A549 (cell line): ENCODE results near the gene KCNA4. TPM values are rescaled to one million over a fixed set of nuclear protein-coding genes. Genes with fewer than 3 reads are reported as not detected.

Source experiments
- ATAC-seq, 2 experiments: fragments of 200-7000 bp in 1 of 2; fragments of >200 bp in 1 of 2; cut with Nextera tagmentation in 1 of 2; cut with Tn5 transposase in 1 of 2; 3 replicates each; pipeline versions ENCODE4 v1.8.0 to v1.9.1; 2018 to 2020; ENCODE audit warnings: mild to moderate bottlenecking in 1 of 2, moderate library complexity in 1 of 2
- CTCF ChIA-PET: fragments of 300-600 bp; sonication (Branson Sonifier 250); formaldehyde crosslinking; extraction: SDS; loops from one replicate; lab custom pipeline; 2021; ENCODE audit warnings: antibody characterized with exemption, inconsistent platforms; lab: Yijun Ruan, JAX
- POLR2A ChIA-PET: fragments of 350-600 bp; formaldehyde crosslinking; extraction: SDS; loops from one replicate; lab custom pipeline; 2021; ENCODE audit warnings: antibody characterized with exemption, inconsistent platforms; lab: Yijun Ruan, JAX
- DNase-seq, 2 experiments: peaks; one replicate each; pipeline versions ENCODE4 v3.0.0 to v3.0.0-alpha.2; 2011 to 2016; ENCODE audit warnings: low read depth in 1 of 2, low spot score in 1 of 2
- FAIRE-seq: peaks from 2 replicates; lab custom pipeline; 2011; peaks lifted over from hg19 to GRCh38; lab: Jason Lieb, UNC
- H3K27ac ChIP-seq, 2 experiments: fragments of >200 bp; sonication (Bioruptor Twin); formaldehyde crosslinking; 3 replicates each; pipeline ENCODE4 v1.5.1; 2016 to 2017
- H3K4me1 ChIP-seq: fragments of >200 bp; sonication (Bioruptor Twin); formaldehyde crosslinking; 3 replicates; pipeline ENCODE4 v1.6.1; 2016
- H3K4me2 ChIP-seq: fragments of >200 bp; sonication (Bioruptor Twin); formaldehyde crosslinking; 3 replicates; pipeline ENCODE4 v1.6.1; 2016
- H3K4me3 ChIP-seq: fragments of >200 bp; sonication (Bioruptor Twin); formaldehyde crosslinking; 3 replicates; pipeline ENCODE4 v1.5.1; 2016
- H3K9me3 ChIP-seq: fragments of >200 bp; sonication (Bioruptor Twin); formaldehyde crosslinking; 3 replicates; pipeline ENCODE4 v1.6.1; 2016
- BHLHE40 ChIP-seq: IDR thresholded peaks from 2 replicates; pipeline ENCODE4 v1.6.1; 2012; ENCODE audit warnings: low read depth, low read length, inconsistent platforms
- EHMT2 ChIP-seq: fragments of 200-600 bp; sonication (generic); IDR thresholded peaks from 2 replicates; pipeline ENCODE4 v1.6.1; 2016; ENCODE audit warnings: antibody characterized with exemption, low read depth, mild to moderate bottlenecking, moderate library complexity
- ELK1 ChIP-seq: fragments of 150-350 bp; IDR thresholded peaks from 2 replicates; pipeline ENCODE4 v1.6.1; 2014; ENCODE audit warnings: low read depth, mild to moderate bottlenecking, low read length
- EP300 ChIP-seq, 2 experiments: fragments of >200 bp; sonication (Bioruptor Twin); formaldehyde crosslinking; IDR thresholded peaks; 2 replicates in 1 of 2; 3 replicates in 1 of 2; pipeline ENCODE4 v1.6.1; 2016 to 2017
- ESRRA ChIP-seq: fragments of 150-350 bp; IDR thresholded peaks from 2 replicates; pipeline ENCODE4 v1.6.1; 2014; ENCODE audit warnings: mild to moderate bottlenecking, low read length, borderline replicate concordance
- FOSB ChIP-seq: fragments of 250-450 bp; sonication (Bioruptor Pico); IDR thresholded peaks from 2 replicates; pipeline ENCODE4 v1.5.0; 2020; ENCODE audit warnings: mild to moderate bottlenecking, moderate library complexity
- FOXS1 ChIP-seq: fragments of 250-450 bp; sonication (Bioruptor Pico); IDR thresholded peaks from 2 replicates; pipeline ENCODE4 v1.5.0; 2020; ENCODE audit warnings: mild to moderate bottlenecking, moderate library complexity
- GATA3 ChIP-seq: IDR thresholded peaks from 2 replicates; pipeline ENCODE4 v1.6.1; 2012; ENCODE audit warnings: borderline replicate concordance
- HES2 ChIP-seq: fragments of >200 bp; sonication (Bioruptor Twin); formaldehyde crosslinking; IDR thresholded peaks from 2 replicates; pipeline ENCODE4 v1.6.1; 2016
- HMGXB4 ChIP-seq: fragments of 250-450 bp; sonication (Bioruptor Pico); IDR thresholded peaks from 2 replicates; pipeline ENCODE4 v1.5.0; 2021; ENCODE audit warnings: mild to moderate bottlenecking, moderate library complexity, borderline replicate concordance
- JUNB ChIP-seq: fragments of >200 bp; sonication (Bioruptor Twin); formaldehyde crosslinking; IDR thresholded peaks from 2 replicates; pipeline ENCODE4 v1.6.1; 2016
- KDM1A ChIP-seq: fragments of 200-600 bp; sonication (generic); IDR thresholded peaks from 2 replicates; pipeline ENCODE4 v1.6.1; 2016; ENCODE audit warnings: low read depth, mild to moderate bottlenecking
- MAZ ChIP-seq: fragments of 150-350 bp; IDR thresholded peaks from 2 replicates; pipeline ENCODE4 v1.6.1; 2014; ENCODE audit warnings: antibody characterized with exemption, low read depth, low read length, borderline replicate concordance
- MYC ChIP-seq: IDR thresholded peaks from 2 replicates; pipeline ENCODE4 v1.6.1; 2012; ENCODE audit warnings: mild to moderate bottlenecking, inconsistent platforms, low read length, improper control_type of control experiment, borderline replicate concordance
- NPAS2 ChIP-seq: fragments of 250-450 bp; sonication (Bioruptor Pico); IDR thresholded peaks from 2 replicates; pipeline ENCODE4 v1.8.0; 2022; ENCODE audit warnings: mild to moderate bottlenecking, moderate library complexity, borderline replicate concordance
- PBX3 ChIP-seq: IDR thresholded peaks from 2 replicates; pipeline ENCODE4 v1.6.1; 2012
- POLR2A ChIP-seq: IDR thresholded peaks from 2 replicates; pipeline ENCODE4 v1.6.1; 2012; ENCODE audit warnings: mild to moderate bottlenecking, low read length
- RCOR1 ChIP-seq: fragments of 150-350 bp; IDR thresholded peaks from 2 replicates; pipeline ENCODE4 v1.6.1; 2014; ENCODE audit warnings: antibody characterized with exemption, low read length, low read depth
- RFX5 ChIP-seq: fragments of 450-650 bp; IDR thresholded peaks from 2 replicates; pipeline ENCODE4 v1.7.1; 2014; ENCODE audit warnings: antibody characterized with exemption, mild to moderate bottlenecking, moderate library complexity
- RNF2 ChIP-seq: fragments of 200-600 bp; sonication (generic); IDR thresholded peaks from 2 replicates; pipeline ENCODE4 v1.6.1; 2016; ENCODE audit warnings: low read depth, mild to moderate bottlenecking, antibody characterized with exemption, moderate library complexity, borderline replicate concordance
- SMC3 ChIP-seq: fragments of >200 bp; sonication (Bioruptor Twin); formaldehyde crosslinking; IDR thresholded peaks from 3 replicates; pipeline ENCODE4 v1.6.1; 2018; ENCODE audit warnings: inconsistent platforms
- USF2 ChIP-seq: fragments of 450-650 bp; IDR thresholded peaks from 2 replicates; pipeline ENCODE4 v1.6.1; 2014; ENCODE audit warnings: antibody characterized with exemption
- ZSCAN20 ChIP-seq: fragments of 250-450 bp; sonication (Bioruptor Pico); IDR thresholded peaks from 2 replicates; pipeline ENCODE4 v1.8.0; 2022; ENCODE audit warnings: mild to moderate bottlenecking, moderate library complexity
- WGBS: methylation state at CpG from one replicate; pipeline ENCODE4 v1.1.6; 2017; ENCODE audit errors: missing lambda C conversion rate; 5-methylcytosine and 5-hydroxymethylcytosine counted together
- polyA plus RNA-seq, 4 experiments: library from polyadenylated mRNA; depleted of rRNA in 3 of 4; stranded (reverse); fragments of >200 nt; fragmentation: RNase III in 1 of 4; extraction: RNeasy Plus Mini Kit Qiagen cat#74134 plus additional on column Dnase treatment in 1 of 4; gene quantifications; 2 replicates in 3 of 4; 3 replicates in 1 of 4; pipeline ENCODE4 v1.2.3, GENCODE V29; 2011 to 2017

Gene KCNA4
- polyA plus RNA-seq, 2 of the 4 experiments (the other 2 are of a cell fraction): not detected

- Histone ChIP-seq H3K4me2 (no peak overlapping the region), H3K4me3 (no peak overlapping the region), H3K27ac (no peak overlapping the region)
- ChIA-PET CTCF (no interaction called here), POLR2A (no interaction called here)
- DNase-seq: no peak
- WGBS: 8% methylated on average over 2 of the region's 2 CpGs
- TF ChIP-seq RNF2 (no peak), BHLHE40 (no peak), POLR2A (no peak), ELK1 (no peak), ZSCAN20 (CRISPR knock-in tag) (no peak), HES2 (no peak), MYC (no peak), KDM1A (no peak), FOSB (CRISPR knock-in tag) (no peak)
- TF ChIP-seq, all 56 proteins: peak for 0
- FAIRE-seq: no peak
- H3K4me1 ChIP-seq: no peaks in the 10 kb centered on the region
- ATAC-seq: no peak
- no peaks in the 10 kb centered on the region for H3K9me3 ChIP-seq
Measured at GRCh38 chr11:29963036-29963435, 53.8 kb downstream of the KCNA4 start.

- H3K9me3 ChIP-seq: no peaks in the 10 kb centered on the region
- CTCF ChIA-PET: no interaction called here
- WGBS: 3% methylated on average over 2 of the region's 2 CpGs
Measured at GRCh38 chr11:29962243-29962642, 54.6 kb downstream of the KCNA4 start.

More at GRCh38 chr11:29962243-29962642, 54.6 kb downstream of the KCNA4 start:
- POLR2A ChIA-PET: no interaction called here
- Histone ChIP-seq H3K27ac (no peak overlapping the region), H3K4me2 (no peak overlapping the region), H3K4me3 (no peak overlapping the region), H3K4me1 (no peaks in the 10 kb centered on the region)
- TF ChIP-seq ELK1 (no peak), RFX5 (no peak), GATA3 (no peak), NPAS2 (no peak), ESRRA (no peak), RCOR1 (no peak), EHMT2 (no peak), MYC (no peak), USF2 (no peak), JUNB (no peak), SMC3 (no peak), MAZ (no peak), HMGXB4 (CRISPR knock-in tag) (no peak), PBX3 (no peak), FOXS1 (CRISPR knock-in tag) (no peak), EP300 (IDR thresholded peaks at IDR 0.05) (no peak), HES2 (no peak)
- DNase-seq (peak in 1 of 2 experiments; percentile 37), FAIRE-seq (no peak), ATAC-seq (peak in 1 of 2 experiments; percentile 68; a peak in 3 of 6 replicates)
